ENCODE data around the gene GARIN3.

Gene GARIN3

GRCh38 chr5:157150995-157151394, 15.1 kb downstream of the GARIN3 start:
- TF ChIP-seq, protein P1, sequence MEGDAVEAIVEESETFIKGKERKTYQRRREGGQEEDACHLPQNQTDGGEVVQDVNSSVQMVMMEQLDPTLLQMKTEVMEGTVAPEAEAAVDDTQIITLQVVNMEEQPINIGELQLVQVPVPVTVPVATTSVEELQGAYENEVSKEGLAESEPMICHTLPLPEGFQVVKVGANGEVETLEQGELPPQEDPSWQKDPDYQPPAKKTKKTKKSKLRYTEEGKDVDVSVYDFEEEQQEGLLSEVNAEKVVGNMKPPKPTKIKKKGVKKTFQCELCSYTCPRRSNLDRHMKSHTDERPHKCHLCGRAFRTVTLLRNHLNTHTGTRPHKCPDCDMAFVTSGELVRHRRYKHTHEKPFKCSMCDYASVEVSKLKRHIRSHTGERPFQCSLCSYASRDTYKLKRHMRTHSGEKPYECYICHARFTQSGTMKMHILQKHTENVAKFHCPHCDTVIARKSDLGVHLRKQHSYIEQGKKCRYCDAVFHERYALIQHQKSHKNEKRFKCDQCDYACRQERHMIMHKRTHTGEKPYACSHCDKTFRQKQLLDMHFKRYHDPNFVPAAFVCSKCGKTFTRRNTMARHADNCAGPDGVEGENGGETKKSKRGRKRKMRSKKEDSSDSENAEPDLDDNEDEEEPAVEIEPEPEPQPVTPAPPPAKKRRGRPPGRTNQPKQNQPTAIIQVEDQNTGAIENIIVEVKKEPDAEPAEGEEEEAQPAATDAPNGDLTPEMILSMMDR (IDR thresholded peaks at IDR 0.05; ENCODE audit: borderline replicate concordance, control extremely low read depth, extremely low read depth, insufficient read depth, missing control alignments): no peak
- in situ Hi-C loops (cut with MboI; ENCODE audit: low sequenced_read_pairs, unreplicated experiment): loop anchor here (25.0 kb wide), 1 partner anchor 161 kb away; no protein-coding TSS in a partner anchor
- DNase-seq (ENCODE audit: low spot score): no peak

DNA sequence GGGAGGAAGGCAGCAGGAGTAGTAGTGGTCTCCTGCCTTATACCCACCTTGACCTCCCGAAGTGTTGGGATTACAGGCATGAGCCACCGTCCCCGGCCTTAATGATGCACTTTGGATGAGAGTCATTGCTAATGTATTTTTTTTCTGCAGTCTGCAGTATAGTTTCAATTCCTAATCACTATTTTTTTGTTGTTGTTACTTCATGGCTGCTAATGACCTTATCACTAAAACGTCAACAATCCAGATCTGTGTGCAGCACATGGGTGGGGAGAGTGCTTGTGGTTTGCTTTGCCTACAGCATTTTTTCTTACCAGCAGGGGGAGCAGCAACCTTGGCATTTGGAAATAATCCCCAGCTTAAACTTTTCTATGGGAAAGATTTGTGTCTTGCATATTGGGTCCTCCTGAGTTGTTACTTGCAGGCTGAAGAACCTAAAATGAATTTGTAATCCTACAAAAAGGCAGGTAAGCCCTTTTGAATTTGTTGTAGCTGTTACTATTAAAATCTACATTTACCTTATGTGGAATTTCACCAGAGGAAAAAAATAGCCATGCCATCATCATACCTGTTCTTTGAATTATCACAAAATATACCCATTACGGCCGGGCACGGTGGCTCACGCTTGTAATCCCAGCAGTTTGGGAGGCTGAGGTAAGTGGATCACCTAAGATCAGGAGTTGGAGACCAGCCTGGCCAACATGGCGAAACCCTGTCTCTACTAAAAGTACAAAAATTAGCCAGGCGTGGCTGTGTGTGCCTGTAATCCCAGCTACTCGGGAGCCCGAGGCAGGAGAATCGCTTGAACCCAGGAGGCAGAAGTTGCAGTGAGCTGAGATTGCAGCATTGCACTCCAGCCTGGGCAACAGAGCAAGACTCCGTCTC, 17.1 kb downstream of the GARIN3 start:
- TF ChIP-seq, protein P1 (IDR thresholded peaks at IDR 0.05; ENCODE audit: borderline replicate concordance, control extremely low read depth, extremely low read depth, insufficient read depth, missing control alignments): peak; percentile 74
- DNase-seq (ENCODE audit: low spot score): peak; percentile 66
- in situ Hi-C loops (cut with MboI; ENCODE audit: low sequenced_read_pairs, unreplicated experiment): loop anchor here (10.0 to 25.0 kb wide), 2 partner anchors 96 to 1212 kb away; no protein-coding TSS in a partner anchor

DNA sequence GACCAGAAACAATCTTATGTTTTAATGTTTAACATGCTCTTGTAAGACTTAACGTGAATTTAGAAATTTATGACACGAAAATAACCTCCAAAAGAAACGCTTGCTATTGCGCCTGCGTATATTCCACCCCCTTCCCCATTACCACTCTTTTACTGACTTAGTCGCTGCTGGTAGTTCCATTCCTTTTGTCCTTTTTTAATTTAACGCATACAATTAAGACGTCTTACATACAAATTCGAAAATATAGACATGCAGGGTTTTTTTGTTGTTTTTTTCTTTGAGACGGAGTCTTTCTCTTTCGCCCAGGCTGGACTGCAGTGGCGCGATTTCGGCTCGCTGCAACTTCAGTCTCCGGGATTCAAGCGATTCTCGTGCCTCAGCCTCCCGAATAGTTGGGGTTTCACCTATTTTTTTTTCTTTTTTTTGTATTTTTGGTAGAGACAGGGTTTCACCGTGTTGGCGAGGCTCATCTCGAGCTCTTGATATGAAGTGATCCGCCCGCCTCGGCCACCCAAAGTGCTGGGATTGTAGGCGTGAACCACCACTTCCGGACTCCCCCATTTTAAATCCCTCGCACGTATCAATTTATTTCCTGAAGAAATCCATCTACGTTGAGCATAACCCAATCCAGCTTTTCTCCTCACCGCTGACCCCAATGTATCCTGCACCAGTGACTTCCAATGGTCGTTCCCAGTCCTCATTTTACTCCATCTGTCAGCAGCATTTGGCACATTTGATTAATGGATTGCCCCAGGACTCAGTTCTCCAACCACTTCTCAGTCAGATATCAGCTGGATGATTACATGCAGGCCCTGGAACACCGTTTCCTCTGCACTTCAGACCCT, 22.7 kb downstream of the GARIN3 start:
- peak; percentile 66 for DNase-seq (ENCODE audit: low spot score)
- in situ Hi-C loops (cut with MboI; ENCODE audit: low sequenced_read_pairs, unreplicated experiment): loop anchor here (10.0 to 25.0 kb wide), 2 partner anchors 101 to 1206 kb away; no protein-coding TSS in a partner anchor
- TF ChIP-seq, protein P1 (IDR thresholded peaks at IDR 0.05; ENCODE audit: borderline replicate concordance, control extremely low read depth, extremely low read depth, insufficient read depth, missing control alignments): no peak

- in situ Hi-C loops (cut with MboI; ENCODE audit: low sequenced_read_pairs, unreplicated experiment): loop anchor here (10.0 to 25.0 kb wide), 2 partner anchors 102 to 1205 kb away; no protein-coding TSS in a partner anchor
- TF ChIP-seq, protein P1 (IDR thresholded peaks at IDR 0.05; ENCODE audit: borderline replicate concordance, control extremely low read depth, extremely low read depth, insufficient read depth, missing control alignments): no peak
- DNase-seq (ENCODE audit: low spot score): peak; percentile 97
Measured at GRCh38 chr5:157142317-157143126, 23.5 kb downstream of the GARIN3 start, which contains the start of gene MED7. Gene MED7 (minus strand): TSS chr5:157142865. CDS start chr5:157139431, 3,434 bp downstream.

- DNase-seq (ENCODE audit: low spot score): no peak
- TF ChIP-seq, protein P1 (IDR thresholded peaks at IDR 0.05; ENCODE audit: borderline replicate concordance, control extremely low read depth, extremely low read depth, insufficient read depth, missing control alignments): no peak
- in situ Hi-C loops (cut with MboI; ENCODE audit: low sequenced_read_pairs, unreplicated experiment): loop anchor here (10.0 to 25.0 kb wide), 2 partner anchors 303 to 1200 kb away; no protein-coding TSS in a partner anchor
Measured at GRCh38 chr5:157137691-157138090, 28.4 kb downstream of the GARIN3 start.
